Spleen (tissue), 7 donors: ENCODE data around the gene ABTB2.

Source experiments
- CTCF ChIP-seq, 11 experiments: fragments of 200-600 bp in 7 of 11; fragments of 450-650 bp in 4 of 11; sonication (generic) in 4 of 11; IDR thresholded peaks in 8 of 11; conservative IDR thresholded peaks in 3 of 11; 1 replicate in 7 of 11; 2 replicates in 4 of 11; pipeline versions ENCODE4 v1.4.0 to v1.8.0; 2016 to 2021; ENCODE audit warnings: antibody characterized with exemption in 11 of 11, inconsistent platforms in 4 of 11, mild to moderate bottlenecking in 1 of 11
- POLR2A ChIP-seq, 3 donors: fragments of 450-650 bp; IDR thresholded peaks; one replicate each; pipeline ENCODE4 v1.5.1; 2017; ENCODE audit warnings: antibody characterized with exemption in 3 of 3, mild to moderate bottlenecking in 1 of 3
- POLR2AphosphoS5 ChIP-seq, 3 donors: sonication (generic); formaldehyde crosslinking; IDR thresholded peaks; one replicate each; pipeline ENCODE4 v1.5.1; 2017; ENCODE audit warnings: antibody characterized with exemption in 3 of 3
- donor health status: DM: no; HTN: no; CAD: no; lungs with moderate emphysema.
- donor health status: DM: no; HTN: no; CAD: no.
- donor health status: DM: no; HTN: no; CAD: no.

GRCh38 chr11:34240150-34240494 lies 117.7 kb downstream of the ABTB2 start:
- TF ChIP-seq POLR2A (IDR thresholded peaks at IDR 0.05) (no peak), POLR2AphosphoS5 (IDR thresholded peaks at IDR 0.05) (no peak), CTCF (IDR thresholded peaks at IDR 0.05 in 8 of 11, conservative IDR thresholded peaks at IDR 0.05 in 3 of 11) (no peak)
